ENCODE data around the gene LRRN1. TPM values are rescaled to one million over a fixed set of nuclear protein-coding genes. Genes with fewer than 3 reads are reported as not detected.
"Not testable (repeated sequence)": the region's sequence is repeated elsewhere in the genome, so short reads cannot be mapped to it uniquely, and the experiment has no call there.

The LRRN1 gene
- total RNA-seq, 1 donor from 2014 or later, result not detected

DNA sequence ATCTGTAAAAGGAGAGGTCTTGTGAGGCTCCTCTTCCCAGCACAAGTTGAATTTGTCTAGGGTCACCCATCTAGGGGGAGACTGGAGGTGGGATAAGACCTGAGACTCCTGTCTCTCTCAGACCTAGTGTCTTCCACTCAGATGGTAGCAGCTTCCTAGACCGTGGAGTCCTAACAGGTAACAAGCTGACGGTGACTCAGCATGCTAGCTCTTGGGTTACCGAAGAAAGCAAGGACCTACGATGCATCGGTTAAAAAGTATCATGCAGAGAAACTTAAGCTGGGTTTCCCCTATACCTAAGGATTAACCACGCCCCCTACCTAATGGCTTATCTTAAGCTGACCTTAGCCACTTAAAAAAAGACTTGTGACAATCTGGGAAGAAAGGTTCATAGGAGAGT lies 7.6 kb downstream of the LRRN1 start:
- no peak for DNase-seq (ENCODE audit: low read depth in 2 of 2)

DNA sequence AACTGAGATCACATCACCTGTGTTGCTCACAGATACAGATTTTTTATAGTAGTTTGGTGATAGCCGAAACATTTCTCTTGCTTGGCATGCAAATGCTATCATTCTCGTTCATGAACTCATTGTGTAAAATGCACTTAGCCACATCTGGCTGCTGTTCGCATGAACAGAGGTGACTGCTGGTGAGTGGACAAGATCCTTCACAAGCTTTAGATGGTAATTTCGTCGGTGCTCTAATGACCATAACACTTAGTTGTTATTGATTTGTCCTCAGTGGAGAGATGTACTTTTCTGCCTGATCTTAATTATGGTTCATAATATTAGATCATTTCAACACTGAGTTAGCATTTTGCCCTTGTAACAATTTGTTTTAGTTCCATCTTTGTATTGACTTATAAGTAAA lies 13.8 kb downstream of the LRRN1 start:
- DNase-seq (ENCODE audit: low read depth in 2 of 2), result no peak

GRCh38 chr3:3815206-3815605 lies 16.0 kb downstream of the LRRN1 start:
- DNase-seq (ENCODE audit: low read depth in 2 of 2), result no peak

GRCh38 chr3:3816034-3816433 lies 16.8 kb downstream of the LRRN1 start:
- no peak for DNase-seq (ENCODE audit: low read depth in 2 of 2)

DNA sequence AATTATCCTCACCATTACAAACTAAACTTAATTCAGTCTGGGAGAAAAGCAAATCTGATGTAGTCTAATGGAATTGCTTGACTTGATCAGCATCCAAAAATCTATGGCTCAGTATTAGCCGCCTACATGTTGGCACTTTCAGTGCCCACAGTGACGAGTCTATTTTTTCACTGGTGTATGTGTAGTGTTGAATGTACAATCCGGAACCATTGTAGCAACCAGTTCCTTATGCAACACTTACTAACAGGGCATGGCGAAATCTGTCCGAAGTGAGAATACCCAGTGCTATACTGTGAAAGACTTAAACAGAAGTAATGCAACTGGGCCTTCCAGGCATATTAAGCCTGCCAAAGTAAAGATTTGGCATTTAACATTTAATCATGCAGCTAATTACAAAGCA lies 18.6 kb downstream of the LRRN1 start:
- no peak for DNase-seq (ENCODE audit: low read depth in 2 of 2)

DNA sequence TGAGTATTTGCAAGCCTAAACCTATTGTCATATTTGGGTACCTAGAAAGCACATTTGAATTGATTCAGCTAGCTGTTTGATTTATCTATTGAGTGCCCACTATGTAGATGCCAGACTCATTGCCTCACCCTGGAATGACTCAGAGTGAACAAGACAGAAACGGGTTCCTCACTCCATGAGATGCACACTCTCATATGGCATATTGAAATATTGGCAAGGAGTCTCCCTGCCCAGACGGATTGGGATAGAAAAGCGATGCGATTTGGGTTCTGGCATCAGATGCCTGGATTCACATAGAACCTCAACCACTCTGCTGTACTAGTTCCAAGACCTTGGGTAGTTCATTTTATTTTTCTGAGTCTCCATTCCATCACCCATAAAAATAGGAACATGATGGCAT lies 22.5 kb downstream of the LRRN1 start:
- DNase-seq (ENCODE audit: low read depth in 2 of 2), result no peak

DNA sequence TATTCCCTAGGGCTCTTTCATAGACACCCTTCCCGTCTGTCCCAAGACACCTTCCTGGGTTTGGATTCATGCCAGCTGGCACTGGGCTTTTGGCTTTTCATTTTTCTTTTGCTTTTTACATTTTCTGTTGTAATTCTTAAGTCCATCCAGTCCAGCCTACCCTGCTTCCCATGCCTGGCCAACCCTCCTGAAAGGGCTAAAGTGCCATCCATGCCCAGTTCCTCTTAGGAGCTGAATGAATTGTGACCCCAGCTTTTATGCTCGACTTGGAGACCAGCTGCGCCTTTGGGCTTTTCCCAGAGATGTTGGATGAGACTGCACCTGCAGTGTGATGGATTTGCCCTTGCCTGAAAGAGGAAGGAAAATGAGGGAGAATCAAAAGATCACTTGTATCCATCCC lies 25.8 kb downstream of the LRRN1 start:
- DNase-seq (ENCODE audit: low read depth in 2 of 2), result no peak

DNA sequence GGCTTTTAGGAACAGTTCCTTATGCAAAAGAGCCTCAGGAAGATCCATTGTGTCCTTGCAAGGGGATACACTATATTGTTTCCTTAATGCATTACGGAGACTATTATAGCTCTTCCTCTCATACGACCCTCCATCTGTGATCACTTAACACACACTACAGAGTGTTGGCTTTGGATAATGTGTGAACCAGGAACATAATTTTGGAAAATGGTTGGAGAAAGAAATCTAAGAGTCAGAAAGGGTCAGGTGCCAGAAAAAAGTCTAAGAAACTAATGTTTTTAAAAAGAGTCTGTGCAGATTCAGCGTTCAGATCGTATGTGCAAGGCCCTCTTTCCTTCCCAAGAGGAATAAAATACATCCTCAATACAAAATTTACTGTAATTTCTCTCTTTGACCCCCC lies 27.3 kb downstream of the LRRN1 start:
- DNase-seq (ENCODE audit: low read depth in 2 of 2), result no peak

DNA sequence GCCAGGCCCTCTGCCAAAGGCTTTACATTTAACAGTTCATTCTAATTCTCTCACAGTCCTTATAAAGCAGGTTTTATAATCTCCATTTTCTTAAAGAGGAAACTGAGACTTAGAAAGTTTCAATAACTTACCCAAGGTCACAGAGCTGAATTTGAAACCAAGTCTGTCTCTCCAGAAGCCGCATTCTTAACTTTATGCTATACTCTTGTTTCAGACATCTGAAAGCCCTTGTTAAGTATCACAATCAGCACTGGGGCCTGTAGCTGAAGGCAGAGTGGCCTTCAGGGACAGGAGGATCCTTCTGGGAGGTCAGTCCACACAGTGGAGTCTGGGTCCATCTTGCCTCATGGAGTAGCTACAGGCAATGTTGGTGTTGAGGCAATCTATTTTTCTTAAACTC lies 27.9 kb downstream of the LRRN1 start:
- no peak for DNase-seq (ENCODE audit: low read depth in 2 of 2)

GRCh38 chr3:3828417-3828816 lies 29.2 kb downstream of the LRRN1 start:
- DNase-seq (ENCODE audit: low read depth in 2 of 2), result not testable (repeated sequence)

GRCh38 chr3:3836845-3837244 lies 37.6 kb downstream of the LRRN1 start:
- DNase-seq (ENCODE audit: low read depth in 2 of 2), result no peak

- DNase-seq (ENCODE audit: low read depth in 2 of 2), result no peak
Observed at GRCh38 chr3:3842356-3842755, 43.1 kb downstream of the LRRN1 start.

- DNase-seq (ENCODE audit: low read depth in 2 of 2), result no peak
Observed at GRCh38 chr3:3847994-3848922, 49.0 kb downstream of the LRRN1 start.

DNA sequence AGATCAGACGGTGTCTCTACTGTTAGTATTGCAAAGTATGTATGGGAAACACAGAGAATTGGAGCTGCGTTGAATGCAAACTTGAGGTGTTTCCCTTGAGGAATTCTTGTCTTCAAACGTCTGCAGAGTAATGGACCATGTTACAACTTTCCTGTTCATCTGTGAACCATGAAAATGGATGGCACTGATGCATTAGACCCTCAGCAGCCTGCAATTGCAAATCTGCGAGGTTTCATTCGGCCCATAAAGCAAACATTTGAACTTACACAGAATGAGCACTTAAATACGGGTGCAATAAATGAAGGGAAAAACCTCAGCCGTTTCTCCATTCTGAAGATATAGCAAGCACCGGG lies 49.7 kb downstream of the LRRN1 start:
- no peak for DNase-seq (ENCODE audit: low read depth in 2 of 2)

DNA sequence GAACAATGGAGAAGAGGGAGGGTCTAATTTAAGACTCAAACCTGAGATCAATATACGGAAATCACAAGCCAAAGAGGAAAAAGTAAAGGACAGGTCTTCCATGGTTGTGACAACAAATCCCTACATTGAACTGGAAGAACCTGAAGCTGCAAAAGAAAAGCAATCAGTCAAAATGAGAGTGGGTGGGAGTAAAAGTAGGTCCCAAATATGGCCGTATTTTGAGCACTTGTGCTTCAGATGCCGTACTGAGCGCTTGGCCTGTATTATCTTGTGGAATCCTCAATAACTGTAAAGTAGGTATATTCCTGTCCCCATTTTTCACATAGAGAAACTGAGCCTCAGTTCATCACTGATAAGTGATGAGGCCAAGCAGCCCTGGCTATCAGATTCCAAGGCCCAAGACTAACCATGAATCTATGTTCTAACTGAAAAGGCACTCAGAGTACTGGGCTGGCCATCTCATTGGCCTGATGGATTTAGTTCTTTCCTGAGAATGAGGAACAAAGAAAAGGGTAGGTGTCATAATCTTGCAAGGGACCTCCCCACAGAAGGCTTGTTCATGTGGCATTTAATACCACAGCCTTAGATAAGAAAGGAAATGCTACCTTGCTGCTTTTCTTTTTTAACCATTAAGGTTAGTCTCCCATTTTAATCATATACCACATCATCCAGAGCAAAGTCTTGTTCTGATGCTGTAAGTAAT lies 52.5 kb downstream of the LRRN1 start:
- no peak for DNase-seq (ENCODE audit: low read depth in 2 of 2)

DNA sequence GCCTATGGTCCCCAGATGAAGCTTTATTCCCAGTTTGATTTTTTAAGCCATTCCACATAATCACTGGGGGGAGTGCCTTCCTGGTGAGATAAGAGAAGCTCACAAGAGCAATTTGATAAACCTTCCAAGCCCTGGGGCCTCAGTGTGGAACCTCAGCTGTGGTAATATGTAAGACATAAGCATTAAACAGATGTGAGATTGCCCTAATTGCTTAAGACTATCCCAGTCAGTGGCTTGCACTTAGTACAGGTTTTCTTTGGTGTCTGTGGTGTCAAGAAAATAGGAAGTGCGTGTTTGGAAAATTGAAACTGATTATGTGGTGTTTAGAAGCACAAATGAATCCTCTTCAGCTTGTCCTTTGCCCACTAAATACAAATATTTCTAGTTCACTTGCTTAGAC lies 54.3 kb downstream of the LRRN1 start:
- no peak for DNase-seq (ENCODE audit: low read depth in 2 of 2)

- no peak for DNase-seq (ENCODE audit: low read depth in 2 of 2)
Observed at GRCh38 chr3:3855056-3855455, 55.8 kb downstream of the LRRN1 start.

DNA sequence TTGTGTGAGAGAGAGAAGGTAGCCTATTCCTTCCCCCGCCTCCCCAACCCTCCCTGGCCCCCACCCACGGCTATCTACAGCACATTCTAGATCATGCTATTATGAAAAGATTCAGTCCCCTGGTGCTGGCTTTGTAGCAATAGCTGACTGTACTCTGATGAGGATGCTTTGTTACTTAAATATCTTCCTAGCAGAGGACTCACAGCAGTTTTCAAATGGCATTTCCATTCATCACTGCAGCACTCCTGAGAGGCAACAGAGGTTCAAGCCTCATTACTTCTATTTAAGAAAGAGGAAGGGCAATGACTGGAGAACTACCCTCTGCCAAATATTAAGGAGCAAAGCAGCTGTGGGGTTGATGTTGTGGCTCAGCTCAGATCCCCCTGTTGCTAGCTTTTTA lies 61.0 kb downstream of the LRRN1 start:
- no peak for DNase-seq (ENCODE audit: low read depth in 2 of 2)

GRCh38 chr3:3862534-3862933 lies 63.3 kb downstream of the LRRN1 start:
- DNase-seq (ENCODE audit: low read depth in 2 of 2), result no peak

DNA sequence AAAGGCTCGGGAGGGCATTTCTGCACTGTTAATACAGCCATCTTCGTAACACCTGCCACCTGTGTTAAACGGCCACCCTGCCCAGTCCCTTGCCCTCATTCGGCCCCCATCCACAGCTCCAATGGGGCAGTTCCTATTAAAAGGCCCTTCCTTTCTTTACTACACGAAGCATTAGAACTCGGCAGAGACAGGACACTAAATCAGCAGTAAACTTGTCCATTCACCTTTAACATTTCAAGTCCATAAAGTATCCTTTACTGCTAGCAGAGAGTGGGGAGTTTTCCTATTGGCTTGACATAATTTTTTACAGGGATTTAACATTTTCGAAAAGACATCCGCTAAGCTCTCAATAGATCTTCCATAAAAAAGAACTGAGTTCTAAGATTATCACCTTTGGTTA lies 76.3 kb downstream of the LRRN1 start:
- no peak for DNase-seq (ENCODE audit: low read depth in 2 of 2)

GRCh38 chr3:3881050-3881449 lies 81.8 kb downstream of the LRRN1 start:
- no peak for DNase-seq (ENCODE audit: low read depth in 2 of 2)

DNA sequence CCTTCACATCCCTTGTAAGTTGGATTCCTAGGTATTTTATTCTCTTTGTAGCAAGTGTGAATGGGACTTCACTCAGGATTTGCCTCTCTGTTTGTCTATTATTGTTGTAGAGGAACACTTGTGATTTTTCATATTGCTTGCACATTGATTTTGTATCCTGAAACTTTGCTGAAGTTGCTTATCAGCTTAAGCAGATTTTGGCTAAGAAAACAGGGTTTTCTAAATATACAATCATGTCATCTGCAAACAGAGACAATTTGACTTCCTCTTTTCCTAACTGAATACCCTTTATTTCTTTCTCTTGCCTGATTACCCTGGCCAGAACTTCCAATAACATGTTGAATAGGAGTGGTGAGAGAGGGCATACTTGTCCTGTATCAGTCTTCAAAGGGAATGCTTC lies 88.1 kb downstream of the LRRN1 start:
- not testable (repeated sequence) for DNase-seq (ENCODE audit: low read depth in 2 of 2)

DNA sequence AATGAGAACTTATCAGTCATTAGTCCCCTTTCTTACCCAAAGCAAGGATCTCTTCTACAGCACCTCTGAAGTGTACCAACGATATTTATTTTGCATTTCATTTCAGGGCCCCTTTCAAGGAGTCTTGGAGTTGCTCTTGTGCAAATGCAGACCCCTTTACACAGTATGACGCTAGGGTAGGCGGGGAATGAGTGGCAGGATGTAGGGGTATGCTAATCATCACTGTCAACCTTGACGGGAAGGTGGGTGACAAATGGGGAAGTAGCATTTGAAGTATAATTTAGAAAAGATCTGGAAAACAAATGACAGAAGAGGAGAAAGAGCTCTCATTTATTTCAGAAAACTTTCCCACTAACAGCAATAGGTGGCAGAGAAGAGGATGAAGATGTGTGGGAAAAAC lies 94.4 kb downstream of the LRRN1 start:
- DNase-seq (ENCODE audit: low read depth in 2 of 2), result no peak

Measured in dermis microvascular lymphatic vessel endothelial cell (primary cell).